DMS79 treated with DMSO at 0.1 percent for 48 hours (cell line): Measurements from ENCODE around the gene LMF1.

Experiments used
- DNase-seq: peaks from one replicate; lab custom pipeline; 2025; lab: John Stamatoyannopoulos, UW

LMF1 gene

GRCh38 chr16:912684-913613, 57.8 kb downstream of the LMF1 start:
- peak; percentile 48 for DNase-seq

- DNase-seq: peak; percentile 59
These were observed 58.5 kb downstream of the LMF1 start for GRCh38 chr16:912322-912683.

DNA sequence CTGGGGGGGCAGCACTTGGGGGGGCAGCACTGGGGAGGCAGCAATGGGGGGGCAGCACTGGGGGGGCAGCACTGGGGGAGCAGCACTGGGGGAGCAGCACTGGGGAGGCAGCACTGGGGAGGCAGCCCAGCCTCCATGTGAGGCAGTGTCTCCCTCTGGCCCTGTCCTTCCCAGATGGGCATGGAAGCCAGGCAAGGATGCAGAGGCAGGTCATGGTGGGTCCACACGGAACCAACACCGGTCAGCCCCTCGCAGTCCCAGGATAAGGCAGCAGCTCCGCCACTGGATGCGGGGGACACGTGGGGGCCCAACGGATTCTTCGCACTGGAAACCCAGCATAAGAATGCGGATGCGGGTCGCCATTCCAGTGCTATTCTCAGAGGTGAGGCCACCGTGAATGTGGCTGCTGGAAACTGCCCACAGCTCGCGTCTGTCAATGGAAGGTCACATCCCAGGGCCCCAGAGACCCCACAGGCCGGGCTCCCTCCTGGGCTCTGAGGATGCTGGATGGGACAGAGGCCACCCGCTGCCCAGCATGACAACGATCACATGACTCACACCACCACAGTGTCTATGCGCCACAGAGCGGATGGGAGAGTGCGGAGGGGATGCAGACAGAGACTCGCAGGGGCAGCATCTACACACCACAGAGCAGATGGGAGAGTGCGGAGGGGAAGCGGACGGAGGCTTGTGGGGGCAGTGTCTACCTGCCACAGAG, 59.0 kb downstream of the LMF1 start:
- DNase-seq: no peak

- no peak for DNase-seq
These were observed 59.7 kb downstream of the LMF1 start for GRCh38 chr16:911101-911500.

GRCh38 chr16:910181-910580, 60.6 kb downstream of the LMF1 start:
- no peak for DNase-seq

DNA sequence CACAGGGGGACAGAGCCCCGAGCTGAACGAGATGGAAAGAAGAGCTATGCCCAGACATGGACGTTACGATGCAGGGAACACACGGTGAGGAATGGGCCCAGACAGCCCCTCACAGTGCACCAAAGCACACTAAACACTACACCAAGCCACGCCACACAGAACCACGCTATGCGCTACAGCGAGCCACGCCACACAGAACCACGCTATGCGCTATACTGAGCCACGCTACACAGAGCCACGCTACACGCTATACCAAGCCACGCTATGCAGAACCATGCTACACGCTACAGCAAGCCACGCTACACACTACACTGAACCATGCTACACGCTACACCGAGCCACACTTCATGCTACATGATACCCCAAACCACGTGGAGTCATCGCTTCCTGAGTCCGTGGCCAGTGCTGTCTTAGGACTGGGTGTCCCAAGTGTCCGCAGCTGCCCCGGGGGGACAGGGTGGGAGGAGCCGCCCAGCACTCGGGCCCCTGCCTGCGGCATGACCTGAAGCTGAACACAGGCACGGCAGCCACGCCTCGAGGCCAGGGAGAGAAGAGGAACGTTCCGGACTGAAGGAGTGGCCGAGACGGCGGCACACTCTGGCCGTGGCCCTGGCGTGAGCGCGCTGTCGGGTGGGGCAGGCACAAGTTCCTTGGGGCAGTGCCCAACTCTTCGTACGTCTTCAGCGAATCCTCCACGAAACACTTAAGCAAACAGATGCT, 61.3 kb downstream of the LMF1 start:
- no peak for DNase-seq

DNA sequence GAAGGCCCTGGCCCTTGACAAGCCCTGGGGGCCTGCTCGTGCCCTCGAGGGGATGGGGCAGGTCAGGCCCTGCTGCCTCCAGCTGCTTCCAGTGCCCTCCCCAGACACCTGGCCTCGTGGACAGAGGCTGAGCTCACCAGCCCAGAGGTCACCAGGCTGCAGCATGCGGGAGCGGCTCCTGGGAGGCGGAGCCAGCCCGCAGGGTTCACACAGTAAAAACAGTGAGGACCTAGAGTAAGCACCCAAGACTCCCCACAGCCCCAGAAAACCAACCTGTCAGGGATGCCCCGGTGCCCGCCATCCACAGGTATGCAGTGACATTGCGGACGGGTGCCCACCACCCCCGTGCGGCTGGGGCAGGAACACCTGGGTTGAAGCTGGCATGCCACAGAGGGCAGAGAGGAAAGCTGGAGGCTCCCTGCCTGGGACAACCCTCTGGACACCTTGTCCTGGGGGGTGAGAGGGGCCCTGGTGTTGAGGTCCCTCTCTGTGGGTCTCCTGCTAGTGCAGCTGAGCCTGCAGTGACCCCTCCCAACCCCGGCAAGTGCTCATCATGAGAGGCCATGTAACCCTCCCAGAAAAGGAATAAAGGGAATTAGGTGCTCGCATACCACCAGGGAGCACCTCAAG, 62.1 kb downstream of the LMF1 start:
- no peak for DNase-seq

GRCh38 chr16:907842-908241, 62.9 kb downstream of the LMF1 start:
- DNase-seq: no peak

DNA sequence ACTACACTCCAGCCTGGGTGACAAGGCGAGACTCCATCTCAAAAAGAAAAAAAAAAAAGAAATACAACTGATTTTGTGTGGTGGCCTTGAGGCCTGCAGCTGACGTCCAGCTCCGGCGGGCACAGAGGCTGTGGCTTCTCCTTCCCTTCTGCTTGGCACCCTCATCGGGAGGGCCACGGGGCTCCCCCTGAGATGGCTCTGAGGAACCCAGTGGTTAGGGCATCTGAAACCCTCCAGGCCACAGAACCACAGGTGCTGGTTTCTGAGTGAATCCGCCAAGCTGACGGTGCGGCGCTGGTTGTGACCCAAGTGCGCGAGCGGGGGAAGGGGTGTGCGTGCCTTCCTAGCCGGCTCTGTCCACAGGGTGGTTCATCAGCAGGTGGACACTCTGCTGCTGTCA, 63.4 kb downstream of the LMF1 start:
- no peak for DNase-seq

DNA sequence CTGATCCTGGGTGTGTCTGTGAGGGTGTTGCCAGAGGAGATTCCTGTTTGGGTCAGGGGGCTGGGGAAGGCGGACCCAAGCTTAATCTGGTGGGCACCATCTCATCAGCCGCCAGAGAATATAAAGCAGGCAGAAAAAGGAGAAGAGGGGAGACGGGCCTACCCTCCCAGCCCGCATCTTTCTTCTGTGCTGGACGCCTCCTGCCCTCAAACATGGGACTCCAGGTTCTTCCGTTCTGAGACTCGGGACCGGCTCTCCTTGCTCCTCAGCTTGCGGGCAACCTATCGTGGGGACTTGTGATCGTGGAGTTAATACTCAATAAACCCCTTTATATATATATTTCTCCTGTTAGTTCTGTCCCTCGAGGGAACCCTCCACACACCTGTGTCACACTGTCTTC, 64.5 kb downstream of the LMF1 start:
- no peak for DNase-seq

DNA sequence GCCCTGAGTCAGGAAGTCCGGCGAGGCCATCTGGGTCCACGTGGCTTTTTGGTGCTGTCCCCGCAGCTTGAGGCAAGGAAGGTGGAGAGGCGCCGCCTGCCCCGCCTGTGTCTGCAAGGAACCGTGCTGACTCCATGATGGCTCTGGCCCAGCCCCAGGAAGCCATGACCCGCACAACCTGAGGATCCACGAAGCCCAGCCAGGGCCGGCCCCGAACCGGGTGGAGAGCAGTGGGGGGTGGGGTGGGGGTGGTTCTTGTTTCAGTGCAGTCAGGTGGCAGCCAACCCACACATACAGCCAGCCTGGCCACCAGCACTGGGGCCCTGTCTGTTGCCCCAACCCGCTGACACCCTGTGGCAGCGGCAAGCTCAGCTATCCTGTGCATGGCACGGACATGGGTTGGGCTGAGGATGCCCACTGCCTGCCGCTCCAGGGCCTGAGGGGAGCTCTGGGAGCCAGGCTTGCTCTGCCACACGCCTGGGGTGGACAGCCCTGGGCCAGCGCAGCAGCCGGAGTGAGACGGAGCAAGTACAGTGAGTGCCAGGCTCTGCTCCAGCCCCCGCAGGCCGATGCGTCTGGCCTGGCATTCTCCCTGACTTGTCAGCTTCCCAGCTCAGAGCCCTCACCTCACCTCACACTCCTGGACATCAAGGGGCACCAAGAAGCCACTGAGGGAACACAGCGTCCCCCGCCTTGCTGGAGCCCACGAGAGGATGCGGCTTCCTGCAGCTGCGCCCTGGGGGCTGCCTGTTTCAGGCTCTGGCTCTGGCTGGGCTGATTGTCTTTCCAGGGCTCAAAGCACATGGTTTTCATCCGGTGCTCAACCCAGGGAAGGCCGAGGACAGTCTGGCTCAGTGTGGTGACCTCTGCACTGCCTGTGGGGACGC, 68.8 kb downstream of the LMF1 start:
- no peak for DNase-seq

GRCh38 chr16:901149-901548, 69.6 kb downstream of the LMF1 start:
- no peak for DNase-seq

DNA sequence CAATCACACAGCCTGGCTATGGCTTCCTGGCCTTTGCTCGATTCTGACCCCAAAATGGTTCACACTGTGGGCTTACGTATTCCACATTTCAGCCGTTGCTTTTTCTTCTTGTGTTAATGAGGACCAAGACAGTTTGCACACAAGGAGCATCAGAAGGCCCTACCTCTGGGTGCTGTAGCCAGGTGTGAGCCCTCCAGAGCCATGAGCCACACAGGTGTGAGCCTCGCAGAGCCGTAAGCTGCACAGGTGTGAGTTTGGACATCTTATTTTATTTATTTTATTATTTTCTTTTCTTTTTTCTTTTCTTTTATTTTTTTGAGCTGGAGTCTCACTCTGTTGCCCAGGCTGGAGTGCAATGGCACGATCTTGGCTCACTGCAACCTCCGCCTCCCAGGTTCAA, 70.6 kb downstream of the LMF1 start:
- no peak for DNase-seq

DNA sequence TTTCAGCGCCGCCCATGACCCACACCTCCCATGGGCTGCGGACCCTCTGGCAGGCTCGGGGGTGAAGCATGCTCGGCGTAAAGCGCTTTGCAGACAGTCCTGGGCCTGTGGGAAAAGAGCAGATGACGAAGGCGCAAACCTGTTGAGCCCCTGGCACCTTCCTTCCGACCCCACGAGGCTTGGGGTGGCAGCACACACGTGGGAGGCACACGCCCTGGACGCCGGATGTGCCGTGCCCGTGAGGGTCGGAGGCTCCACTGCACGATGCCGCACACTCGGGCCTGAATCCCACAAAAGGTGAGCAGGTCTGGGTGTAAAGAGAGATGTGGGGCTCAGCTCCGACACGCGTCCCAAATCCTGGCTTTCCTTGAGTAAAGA, 71.1 kb downstream of the LMF1 start:
- DNase-seq: no peak

DNA sequence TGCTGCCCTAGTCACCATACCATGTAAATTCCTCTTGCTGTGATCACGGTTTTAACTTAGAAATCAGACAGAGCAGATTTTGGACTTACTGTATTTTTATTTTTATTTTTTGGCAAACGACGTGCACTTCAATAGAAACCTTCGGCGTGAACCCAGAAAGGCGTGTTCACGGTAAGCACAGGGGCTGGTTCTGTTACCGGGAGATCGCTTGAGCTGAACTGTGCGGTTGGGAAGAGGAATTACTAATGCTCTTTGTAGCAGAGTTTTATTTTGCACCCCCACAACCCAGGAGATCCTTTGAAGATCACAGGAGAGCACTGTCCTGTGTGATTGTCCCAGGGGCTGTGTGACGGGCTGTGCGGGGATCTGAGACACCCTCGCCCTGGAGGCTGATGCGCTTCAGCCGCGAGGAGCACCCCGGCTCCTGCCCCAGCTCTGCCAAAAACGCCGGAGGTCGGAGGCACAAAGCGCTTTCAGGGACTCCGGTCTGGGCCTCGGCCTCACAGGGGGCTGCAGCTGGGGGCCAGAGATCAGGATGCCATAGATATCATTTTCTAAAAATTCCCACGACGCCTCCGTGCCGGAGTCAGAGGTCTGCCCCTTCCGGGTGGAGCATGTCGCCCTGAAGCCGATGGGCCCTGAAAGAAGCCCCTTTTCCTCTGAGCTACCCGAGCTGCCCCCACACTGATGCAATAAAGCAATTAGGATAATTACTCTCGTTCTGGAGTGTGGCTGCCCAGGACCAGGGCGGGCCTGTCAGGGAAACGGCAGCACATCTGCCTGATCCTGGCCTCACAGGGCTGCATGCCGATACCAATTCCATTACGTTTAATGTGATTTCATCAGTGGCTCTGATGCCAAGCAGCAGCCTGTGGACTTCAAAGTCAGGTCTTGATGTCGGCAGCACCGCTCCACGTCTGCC, 71.8 kb downstream of the LMF1 start:
- no peak for DNase-seq

DNA sequence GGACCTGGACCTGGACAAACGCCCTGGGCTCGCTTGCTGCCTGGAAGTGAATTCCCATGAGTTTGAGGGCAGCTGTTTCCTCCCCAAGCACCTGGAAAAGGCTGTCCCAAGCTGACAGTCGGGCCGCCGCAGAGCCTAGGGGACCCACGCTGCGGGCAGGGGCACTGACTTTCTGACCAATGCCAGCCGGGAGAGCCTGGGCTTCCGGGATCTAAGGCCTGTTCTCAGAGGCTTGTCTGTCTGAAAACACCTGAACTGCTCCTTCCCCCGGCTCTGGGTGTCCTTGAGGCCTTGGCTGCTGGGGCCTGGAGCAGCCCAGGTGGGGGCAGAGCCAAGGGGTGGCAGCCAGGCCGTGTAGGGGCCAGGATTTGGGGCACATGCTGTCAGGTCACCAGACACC, 72.6 kb downstream of the LMF1 start:
- no peak for DNase-seq

DNA sequence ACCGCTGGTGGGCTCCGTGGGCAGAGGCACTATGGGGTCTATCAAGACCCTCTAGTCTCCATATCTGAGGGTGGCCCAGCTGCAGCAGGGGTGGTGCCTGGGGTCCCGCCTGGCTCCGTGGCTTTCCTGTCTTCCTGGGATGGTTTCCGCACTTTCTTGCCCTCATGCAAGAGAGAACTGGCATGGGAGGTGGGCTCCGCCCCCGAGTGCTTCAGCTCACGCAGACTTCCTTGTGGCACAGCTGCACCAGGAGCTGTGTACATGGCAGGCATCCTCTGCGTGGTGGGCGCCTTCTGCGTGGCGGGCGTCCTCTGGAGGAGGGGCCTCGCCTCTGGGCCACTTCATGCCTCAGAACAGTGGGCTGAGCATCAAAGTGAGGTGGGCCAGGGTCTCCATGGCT, 73.1 kb downstream of the LMF1 start:
- DNase-seq: no peak

GRCh38 chr16:897200-897543, 73.6 kb downstream of the LMF1 start:
- DNase-seq: no peak

GRCh38 chr16:896261-897199, 74.3 kb downstream of the LMF1 start:
- DNase-seq: no peak
